ENCODE data around the gene C1orf226.

GRCh38 chr1:162367772-162368171, 13.8 kb upstream of the C1orf226 start:
- no peak for TF ChIP-seq MAX (IDR thresholded peaks at IDR 0.05)
- TF ChIP-seq RAD21 (IDR thresholded peaks at IDR 0.05), result no peak
- TF ChIP-seq, protein P1, sequence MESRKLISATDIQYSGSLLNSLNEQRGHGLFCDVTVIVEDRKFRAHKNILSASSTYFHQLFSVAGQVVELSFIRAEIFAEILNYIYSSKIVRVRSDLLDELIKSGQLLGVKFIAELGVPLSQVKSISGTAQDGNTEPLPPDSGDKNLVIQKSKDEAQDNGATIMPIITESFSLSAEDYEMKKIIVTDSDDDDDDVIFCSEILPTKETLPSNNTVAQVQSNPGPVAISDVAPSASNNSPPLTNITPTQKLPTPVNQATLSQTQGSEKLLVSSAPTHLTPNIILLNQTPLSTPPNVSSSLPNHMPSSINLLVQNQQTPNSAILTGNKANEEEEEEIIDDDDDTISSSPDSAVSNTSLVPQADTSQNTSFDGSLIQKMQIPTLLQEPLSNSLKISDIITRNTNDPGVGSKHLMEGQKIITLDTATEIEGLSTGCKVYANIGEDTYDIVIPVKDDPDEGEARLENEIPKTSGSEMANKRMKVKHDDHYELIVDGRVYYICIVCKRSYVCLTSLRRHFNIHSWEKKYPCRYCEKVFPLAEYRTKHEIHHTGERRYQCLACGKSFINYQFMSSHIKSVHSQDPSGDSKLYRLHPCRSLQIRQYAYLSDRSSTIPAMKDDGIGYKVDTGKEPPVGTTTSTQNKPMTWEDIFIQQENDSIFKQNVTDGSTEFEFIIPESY (IDR thresholded peaks at IDR 0.05), result no peak
- TF ChIP-seq, protein P2, sequence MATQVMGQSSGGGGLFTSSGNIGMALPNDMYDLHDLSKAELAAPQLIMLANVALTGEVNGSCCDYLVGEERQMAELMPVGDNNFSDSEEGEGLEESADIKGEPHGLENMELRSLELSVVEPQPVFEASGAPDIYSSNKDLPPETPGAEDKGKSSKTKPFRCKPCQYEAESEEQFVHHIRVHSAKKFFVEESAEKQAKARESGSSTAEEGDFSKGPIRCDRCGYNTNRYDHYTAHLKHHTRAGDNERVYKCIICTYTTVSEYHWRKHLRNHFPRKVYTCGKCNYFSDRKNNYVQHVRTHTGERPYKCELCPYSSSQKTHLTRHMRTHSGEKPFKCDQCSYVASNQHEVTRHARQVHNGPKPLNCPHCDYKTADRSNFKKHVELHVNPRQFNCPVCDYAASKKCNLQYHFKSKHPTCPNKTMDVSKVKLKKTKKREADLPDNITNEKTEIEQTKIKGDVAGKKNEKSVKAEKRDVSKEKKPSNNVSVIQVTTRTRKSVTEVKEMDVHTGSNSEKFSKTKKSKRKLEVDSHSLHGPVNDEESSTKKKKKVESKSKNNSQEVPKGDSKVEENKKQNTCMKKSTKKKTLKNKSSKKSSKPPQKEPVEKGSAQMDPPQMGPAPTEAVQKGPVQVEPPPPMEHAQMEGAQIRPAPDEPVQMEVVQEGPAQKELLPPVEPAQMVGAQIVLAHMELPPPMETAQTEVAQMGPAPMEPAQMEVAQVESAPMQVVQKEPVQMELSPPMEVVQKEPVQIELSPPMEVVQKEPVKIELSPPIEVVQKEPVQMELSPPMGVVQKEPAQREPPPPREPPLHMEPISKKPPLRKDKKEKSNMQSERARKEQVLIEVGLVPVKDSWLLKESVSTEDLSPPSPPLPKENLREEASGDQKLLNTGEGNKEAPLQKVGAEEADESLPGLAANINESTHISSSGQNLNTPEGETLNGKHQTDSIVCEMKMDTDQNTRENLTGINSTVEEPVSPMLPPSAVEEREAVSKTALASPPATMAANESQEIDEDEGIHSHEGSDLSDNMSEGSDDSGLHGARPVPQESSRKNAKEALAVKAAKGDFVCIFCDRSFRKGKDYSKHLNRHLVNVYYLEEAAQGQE (IDR thresholded peaks at IDR 0.05), result no peak
- TF ChIP-seq CTCF (IDR thresholded peaks at IDR 0.05; ENCODE audit: low read depth, low read length, missing input control), result no peak
- TF ChIP-seq HNF4G (IDR thresholded peaks at IDR 0.05), result no peak
- TF ChIP-seq, protein P3, sequence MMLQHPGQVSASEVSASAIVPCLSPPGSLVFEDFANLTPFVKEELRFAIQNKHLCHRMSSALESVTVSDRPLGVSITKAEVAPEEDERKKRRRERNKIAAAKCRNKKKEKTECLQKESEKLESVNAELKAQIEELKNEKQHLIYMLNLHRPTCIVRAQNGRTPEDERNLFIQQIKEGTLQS (IDR thresholded peaks at IDR 0.05), result no peak

All from liver (tissue), 3 donors.